Activated T-cell treated with anti-CD3 and anti-CD28 coated beads, Interleukin-2, amount 50 U/mL, for 48 hours (primary cell): Measurements from ENCODE around the gene PABPC3.

Experiments used
- DNase-seq, 2 experiments: peaks; one replicate each; pipeline ENCODE4 v3.0.0-alpha.2; 2020

PABPC3 gene

GRCh38 chr13:25095851-25096453 is at the start of gene PABPC3:
PABPC3 (plus strand) TSS chr13:25096136; CDS start chr13:25096199, 63 bp downstream.
- peak; percentile 31 to 37 for DNase-seq

GRCh38 chr13:25046274-25046984 is 49.5 kb upstream of the PABPC3 start:
- no peak for DNase-seq

DNA sequence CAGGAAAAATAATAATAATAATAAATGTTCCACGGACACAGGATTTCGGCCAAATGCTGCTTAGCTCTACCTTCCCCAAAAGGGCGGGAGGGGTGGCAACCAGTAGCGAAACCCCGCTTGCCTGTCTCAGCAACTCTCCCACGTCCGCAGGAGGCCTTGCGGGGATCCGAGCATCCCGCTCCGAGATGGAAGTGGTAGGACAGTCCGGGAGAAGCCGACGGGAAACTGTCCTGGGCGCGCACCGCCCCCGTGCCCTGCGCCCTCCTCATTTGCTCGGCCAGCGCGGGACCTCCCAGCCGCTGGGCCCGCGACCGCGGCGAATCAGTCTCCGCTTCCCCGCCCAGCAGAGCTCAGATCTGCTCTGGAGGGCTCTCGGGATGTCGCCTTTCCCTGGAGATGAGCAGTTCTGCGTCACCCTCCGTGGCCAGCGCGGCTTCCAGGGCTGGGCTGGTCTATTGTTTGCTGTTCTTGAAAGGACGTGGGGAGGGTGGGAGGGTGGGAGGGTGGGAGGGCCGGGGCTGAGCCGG is 48.9 kb upstream of the PABPC3 start:
- no peak for DNase-seq

DNA sequence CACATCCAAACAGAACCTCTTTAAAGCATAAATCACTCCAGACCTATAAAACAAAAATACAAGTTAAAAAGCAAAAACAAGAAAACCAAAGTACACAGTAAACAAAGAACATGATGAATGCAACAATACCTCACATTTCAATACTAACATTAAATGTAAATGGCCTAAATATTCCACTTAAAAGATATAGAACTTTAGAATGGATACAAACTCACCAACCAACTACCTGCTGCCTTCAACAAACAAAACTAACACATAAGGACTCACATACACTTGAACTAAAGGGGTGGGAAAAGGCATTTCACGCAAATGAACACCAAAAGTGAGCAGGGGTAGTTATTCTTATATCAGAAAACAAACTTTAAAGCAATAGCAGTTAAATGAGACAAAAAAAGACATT is 44.9 kb upstream of the PABPC3 start:
- no peak for DNase-seq

DNA sequence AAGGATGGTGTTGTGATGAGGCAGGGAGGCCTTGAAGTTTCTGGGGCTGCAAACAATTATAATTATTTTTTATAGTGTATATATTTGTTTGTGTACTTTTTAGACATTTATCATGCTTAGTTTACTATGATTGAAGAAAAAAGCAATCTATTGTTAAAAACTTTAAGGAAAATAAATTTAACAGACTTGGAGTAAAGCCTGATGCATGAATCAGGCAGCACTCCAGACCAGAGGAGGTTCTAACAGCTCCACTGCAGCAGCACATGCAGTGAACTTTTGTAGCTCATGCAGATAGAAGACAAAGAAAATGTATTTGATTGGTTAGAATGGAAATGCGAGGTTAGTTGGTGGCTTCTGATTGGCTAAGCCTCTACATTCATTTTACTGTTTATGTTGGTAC is 36.8 kb upstream of the PABPC3 start:
- DNase-seq = no peak

DNA sequence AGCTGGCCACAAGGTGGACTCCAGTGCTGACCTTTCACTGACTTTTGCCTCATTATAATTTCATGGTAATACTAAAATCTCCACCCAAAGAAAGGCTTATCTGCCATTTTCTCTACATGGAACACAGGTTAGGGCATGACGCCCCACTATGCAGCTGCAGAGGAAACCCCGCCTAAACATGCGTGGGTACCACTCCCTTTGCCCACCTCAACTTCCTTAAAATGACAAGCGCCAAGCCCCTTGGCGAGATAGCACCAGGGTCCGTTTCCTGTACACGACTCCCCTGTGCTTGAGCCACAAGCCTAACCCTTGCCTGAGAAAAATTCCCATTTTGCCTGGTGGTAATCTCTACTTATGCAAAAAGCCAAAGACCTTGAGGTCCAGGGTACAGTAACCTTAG is 36.0 kb upstream of the PABPC3 start:
- DNase-seq = no peak

DNA sequence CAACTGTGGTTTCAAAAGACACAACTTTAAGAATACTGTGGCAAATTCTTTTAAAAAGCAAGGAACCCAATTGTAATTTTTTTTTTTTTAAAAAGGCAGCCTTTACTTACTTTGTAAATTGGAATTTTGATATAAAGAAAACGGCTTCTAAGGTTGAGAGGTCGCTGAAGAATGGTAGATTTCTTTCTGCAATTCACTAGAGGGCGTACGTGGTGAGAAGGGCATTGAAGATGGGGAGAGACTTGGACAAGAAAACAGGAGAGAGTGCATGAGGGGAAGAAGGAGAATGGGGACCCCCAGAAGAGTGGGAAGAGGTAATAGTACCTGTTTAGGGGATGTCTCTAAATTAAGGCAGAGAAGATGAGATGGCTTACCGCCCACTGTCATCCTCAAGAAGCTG is 33.5 kb upstream of the PABPC3 start:
- DNase-seq = no peak

DNA sequence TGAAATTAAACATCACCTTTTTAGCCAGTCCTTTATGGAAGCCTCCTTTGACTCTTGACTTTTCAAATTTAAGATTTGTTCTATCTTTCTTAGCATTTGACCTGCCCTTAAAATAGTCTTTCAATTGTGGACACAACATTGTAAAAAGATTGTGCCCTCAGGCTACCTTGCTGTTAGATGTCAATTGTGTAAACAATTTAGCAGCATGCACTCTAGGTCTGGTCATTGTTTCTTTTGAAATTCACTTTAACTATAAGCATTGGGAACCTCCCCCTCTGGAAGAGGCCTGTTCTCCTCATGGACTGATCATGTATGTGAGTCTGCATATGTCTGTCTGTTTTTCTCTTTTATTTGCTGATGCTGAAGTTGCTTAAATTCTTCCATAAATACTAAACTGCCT is 31.5 kb upstream of the PABPC3 start:
- no peak for DNase-seq

DNA sequence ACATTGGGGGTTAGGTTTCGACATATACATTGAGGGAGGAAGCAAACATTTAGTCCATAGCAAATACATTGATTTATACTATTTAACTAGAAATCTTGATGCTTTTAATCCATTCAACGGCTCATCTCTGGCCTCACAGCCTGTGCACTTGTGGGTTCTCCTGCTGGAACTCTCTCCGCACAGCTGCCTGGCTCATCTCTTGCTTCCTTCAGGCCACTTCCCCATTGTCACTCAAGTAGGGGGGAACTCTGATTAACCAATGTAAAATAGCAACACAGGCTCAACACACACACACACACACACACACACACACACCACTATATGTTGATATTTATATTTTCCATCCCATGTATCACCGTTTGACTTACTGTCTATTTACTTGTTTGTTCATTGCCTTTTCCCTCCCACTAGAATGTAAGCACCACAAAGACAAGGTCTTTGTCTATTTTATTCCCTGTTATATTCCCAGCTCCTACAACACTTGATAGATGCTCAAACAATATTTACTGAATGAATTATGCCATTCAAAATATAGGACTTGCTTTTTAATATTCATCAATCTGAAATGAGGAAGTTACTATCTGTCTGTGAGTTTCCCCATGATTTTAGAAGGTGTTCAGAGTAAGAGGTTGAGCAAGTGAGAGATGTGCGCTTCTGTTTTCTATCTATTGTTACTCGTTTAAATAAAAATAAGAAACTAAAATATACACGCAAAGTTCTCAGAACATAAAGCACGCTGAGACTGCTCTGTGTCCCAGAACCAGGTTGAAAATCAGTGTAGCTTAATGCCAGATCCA is 29.8 kb upstream of the PABPC3 start:
- DNase-seq = no peak

DNA sequence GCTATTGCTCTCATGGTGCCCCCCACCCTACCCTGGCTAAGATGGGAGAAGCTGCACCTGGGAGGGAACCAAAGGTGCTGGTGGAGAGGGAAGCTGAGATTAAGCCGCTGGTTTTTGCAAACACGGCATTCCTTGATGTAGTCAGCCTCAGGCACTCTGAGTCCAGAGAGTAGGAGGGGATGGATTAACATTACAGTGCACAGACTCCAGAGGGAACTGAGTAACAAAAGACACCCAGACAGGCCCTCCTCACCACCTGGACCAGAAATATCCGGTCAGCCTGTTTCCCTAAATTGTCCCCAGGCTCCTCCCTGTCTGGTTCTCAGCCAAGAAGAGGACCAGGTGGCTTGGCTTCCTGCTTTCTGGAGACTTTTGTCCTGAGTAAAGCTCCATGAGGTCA is 28.9 kb upstream of the PABPC3 start:
- DNase-seq = no peak

DNA sequence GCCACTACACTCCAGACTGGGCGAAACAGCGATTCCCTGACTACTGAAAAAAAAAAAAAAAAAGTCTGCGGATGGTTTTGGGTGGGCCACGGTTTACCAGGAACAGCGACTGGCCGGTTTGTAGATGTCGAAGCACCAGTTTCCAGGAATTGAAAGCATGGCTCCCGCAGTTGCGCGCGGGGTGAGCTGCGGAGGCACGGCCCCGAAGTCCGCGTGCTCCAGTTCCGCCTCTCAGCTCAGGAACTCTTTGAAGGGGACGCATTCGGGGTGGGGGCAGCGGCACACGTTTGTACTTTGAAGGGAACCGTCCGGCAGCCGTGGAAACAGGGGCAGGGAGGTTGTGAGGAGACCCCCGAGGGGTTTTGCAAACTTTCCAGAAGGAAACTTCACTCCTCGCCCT is 27.1 kb upstream of the PABPC3 start:
- DNase-seq = no peak

DNA sequence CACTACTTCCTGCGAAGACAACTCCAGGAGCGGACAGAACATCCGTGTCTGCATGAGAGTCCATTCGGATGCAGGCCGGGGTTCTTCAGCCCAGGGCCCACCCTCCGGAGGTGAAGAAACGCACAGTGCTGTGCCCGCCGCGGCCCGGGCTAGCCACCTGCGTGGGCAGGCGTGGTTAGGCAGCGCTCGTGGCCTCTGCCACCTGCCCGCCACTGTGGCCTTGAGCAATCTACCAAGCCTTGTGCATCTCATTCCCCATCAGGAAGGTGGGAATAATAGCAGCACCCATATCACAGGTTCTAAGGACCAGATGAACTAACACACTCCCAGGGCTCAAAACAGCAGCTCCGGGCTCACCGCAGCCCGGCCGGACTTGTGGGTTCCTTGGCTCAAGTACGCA is 26.7 kb upstream of the PABPC3 start:
- no peak for DNase-seq

DNA sequence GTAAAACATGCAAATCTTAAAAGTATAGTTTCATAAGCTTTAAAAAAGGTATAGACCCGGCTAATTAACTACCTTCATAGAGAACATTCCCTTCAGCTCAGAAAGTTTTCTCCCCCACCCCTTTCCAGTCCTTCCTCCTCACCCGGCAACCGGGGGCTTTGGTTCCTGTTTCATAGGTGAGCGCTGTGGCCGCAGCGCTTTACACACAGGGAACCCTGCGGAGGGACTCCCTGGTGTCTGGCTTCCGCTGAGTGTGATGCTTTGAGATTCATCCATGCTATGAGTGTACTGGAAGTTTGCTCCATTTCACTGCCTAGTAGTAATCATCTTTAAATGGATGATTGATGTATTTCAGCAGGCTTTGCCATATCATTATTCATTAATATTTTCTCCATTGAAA is 26.0 kb upstream of the PABPC3 start:
- no peak for DNase-seq

GRCh38 chr13:25080773-25081172 is 15.2 kb upstream of the PABPC3 start:
- no peak for DNase-seq

DNA sequence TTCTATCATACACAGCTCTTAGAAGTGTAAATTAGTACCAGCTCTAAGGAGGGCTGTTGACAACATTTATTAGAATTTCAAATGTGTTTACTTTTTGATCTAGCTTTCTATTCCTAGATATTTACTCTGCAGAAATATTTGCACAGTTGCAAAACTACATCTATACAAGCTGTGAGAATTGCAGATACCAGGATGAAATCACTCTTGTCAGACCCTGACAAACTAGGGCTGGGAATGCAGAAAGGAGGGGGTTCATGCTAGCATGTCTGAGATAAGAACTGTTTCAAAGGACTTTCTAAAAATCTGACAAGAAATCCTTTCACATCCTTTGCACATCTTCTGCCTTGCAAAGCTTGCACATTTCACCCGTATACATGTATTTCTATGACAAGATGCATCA is 11.8 kb upstream of the PABPC3 start:
- DNase-seq = no peak

DNA sequence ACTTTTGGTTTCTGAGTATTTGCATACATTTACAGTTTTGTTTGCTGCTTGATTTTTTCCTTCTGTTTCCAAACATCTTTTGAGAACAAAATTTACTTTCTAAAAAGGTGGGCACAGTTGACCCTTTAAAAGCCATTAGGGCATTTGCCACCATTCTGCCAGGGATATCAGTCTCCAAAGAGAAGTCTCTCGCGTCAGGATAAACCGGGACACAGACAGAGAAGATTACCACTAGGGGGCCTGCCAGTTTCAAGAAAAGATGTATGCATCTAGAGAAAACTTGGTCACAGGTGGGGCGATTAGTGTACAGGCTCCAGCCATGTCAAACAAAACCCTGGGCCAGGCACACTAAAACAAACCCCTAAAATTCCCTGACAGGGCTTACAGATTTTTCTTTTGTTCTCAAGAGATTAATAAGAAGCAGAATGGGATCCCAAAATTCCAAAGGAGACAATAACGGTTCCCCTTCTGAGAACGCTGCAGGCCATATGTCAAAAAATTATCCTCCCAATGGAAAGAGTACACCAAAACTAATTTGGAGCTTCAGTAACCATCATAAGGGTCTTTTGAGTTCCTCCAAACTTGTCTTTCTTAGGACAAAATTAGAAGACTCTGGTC is 10.7 kb upstream of the PABPC3 start:
- DNase-seq = peak; percentile 19 to 22

GRCh38 chr13:25088562-25089221 is 7.2 kb upstream of the PABPC3 start:
- DNase-seq = no peak

DNA sequence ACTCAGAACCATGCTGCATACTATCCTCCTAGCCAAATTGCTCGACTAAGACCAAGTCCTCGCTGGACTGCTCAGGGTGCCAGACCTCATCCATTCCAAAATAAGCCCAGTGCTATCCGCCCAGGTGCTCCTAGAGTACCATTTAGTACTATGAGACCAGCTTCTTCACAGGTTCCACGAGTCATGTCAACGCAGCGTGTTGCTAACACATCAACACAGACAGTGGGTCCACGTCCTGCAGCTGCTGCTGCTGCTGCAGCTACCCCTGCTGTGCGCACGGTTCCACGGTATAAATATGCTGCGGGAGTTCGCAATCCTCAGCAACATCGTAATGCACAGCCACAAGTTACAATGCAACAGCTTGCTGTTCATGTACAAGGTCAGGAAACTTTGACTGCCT is 1.5 kb downstream of the PABPC3 start:
- DNase-seq = no peak

DNA sequence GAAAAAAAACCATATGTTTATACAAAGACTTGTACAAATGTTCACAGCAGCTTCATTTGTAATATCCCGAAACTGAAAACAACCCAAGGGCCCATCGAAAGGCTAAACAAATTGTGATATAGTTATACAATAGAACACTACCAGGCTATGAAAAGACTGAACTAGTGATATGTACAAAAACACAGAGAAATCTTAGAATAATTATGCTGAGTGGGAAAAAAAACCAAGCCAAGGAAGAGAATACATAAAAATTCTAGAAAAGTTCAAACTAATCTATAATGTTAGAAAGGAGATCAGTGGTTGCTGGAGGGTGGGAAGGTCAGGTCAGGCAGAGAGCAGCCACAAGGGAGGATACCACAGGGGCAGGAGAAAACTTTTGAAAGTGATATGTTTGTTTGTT is 7.8 kb downstream of the PABPC3 start:
- no peak for DNase-seq

DNA sequence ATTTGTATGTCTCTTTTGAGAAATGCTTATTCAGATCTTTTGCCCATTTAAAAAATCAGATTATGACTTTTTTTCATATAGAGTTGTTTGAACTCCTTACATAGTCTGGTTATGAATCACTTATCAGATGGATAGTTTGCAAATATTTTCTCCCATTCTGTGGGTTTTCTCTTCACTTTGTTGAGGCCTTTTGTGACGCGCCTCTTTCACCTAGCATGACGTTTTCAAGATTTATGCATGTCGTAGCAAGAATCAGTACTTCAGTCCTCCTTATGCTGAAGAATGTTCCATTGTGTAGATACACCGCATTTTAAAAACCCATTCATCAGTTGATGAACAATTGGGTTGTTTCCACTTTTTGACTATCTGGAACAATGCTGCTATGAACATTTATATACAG is 13.4 kb downstream of the PABPC3 start:
- DNase-seq = no peak

DNA sequence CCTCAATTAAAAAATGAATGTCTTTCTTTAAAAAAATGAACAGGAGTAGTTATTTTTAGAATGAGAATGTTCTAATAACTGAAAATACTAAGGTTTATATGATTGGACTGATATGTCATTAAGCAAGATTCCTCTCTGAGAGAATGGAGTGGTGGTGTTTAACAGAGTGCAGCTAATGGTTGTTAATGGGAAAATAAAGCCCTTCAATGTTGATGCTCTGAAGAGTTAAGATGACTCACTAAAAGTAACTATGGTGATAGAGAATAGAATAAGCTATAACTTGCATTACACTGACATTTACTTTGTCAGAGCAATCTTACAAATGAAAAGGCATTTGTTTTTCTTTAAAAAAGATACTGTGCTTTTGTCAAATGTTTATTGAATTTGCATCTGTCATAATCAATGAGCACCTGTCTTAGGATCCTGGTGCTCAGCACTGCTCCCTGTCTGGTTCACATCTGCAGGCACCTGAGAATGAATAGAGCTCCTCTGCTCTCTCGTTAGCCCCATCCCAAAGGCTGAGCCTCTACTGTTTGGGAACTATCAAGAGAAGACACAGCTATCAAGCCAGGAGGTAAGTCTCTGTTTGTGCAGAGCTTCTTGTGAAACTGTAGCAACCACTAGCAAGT is 15.1 kb downstream of the PABPC3 start:
- DNase-seq = no peak

GRCh38 chr13:25111585-25111956 is 15.6 kb downstream of the PABPC3 start:
- no peak for DNase-seq
